HEK293T (cell line): ENCODE measurements around the gene TCF23.

Source experiments
- ARNT ChIP-seq: fragments of 450-650 bp; IDR thresholded peaks from 2 replicates; pipeline ENCODE4 v1.6.1; 2017; ENCODE audit warnings: mild to moderate bottlenecking
- ELF4 ChIP-seq: fragments of 450-650 bp; IDR thresholded peaks from 2 replicates; pipeline ENCODE4 v1.6.1; 2017; ENCODE audit warnings: antibody characterized with exemption
- FOXM1 ChIP-seq: fragments of 450-650 bp; IDR thresholded peaks from 2 replicates; pipeline ENCODE4 v1.6.1; 2017; ENCODE audit warnings: mild to moderate bottlenecking, borderline replicate concordance

DNA sequence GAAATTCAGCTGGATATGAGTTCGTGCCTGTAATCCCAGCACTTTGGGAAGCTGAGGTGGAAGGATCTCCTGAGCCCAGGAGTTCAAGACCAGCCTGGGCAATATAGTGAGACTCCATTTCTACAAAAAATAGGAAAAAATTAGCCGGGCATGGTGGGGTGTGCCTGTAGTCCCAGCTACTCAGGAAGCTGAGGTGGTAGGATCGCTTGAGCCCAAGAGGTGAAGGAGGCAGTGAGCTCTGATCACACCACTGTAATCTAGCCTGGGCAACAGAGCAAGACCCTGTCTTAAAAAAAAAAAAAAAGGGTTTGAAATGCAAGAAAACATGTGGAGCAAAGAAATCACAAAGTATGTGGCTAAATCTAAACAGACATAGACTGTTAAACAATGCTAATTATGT, 39.7 kb upstream of the TCF23 start:
- no peak for TF ChIP-seq FOXM1
- no peak for TF ChIP-seq ARNT
- no peak for TF ChIP-seq ELF4
